Neuronal stem cell (in vitro differentiated cells): ENCODE results near the gene GAPVD1.

Source experiments
- DNase-seq: peaks from one replicate; pipeline ENCODE4 v3.0.0-alpha.2; 2013; ENCODE audit warnings: low spot score
- H2AFZ ChIP-seq: one replicate; pipeline ENCODE4 v1.6.1; 2013; ENCODE audit warnings: mild to moderate bottlenecking, low read length, inconsistent platforms
- H2AK5ac ChIP-seq: 2 replicates; pipeline ENCODE4 v1.6.1; 2013; ENCODE audit warnings: low read depth, mild to moderate bottlenecking, inconsistent platforms, low read length, moderate library complexity, mixed read lengths
- H2BK120ac ChIP-seq: 2 replicates; pipeline ENCODE4 v1.6.1; 2013; ENCODE audit warnings: low read depth, mild to moderate bottlenecking, inconsistent platforms, low read length, moderate library complexity, mixed read lengths
- H2BK12ac ChIP-seq: one replicate; pipeline ENCODE4 v1.6.1; 2013; ENCODE audit warnings: low read length, inconsistent platforms
- H2BK15ac ChIP-seq: 2 replicates; pipeline ENCODE4 v1.6.1; 2013; ENCODE audit warnings: mild to moderate bottlenecking, low read length, inconsistent platforms, mixed read lengths
- H2BK5ac ChIP-seq: one replicate; pipeline ENCODE4 v1.6.1; 2013; ENCODE audit warnings: inconsistent platforms, mild to moderate bottlenecking, low read length, moderate library complexity
- H3K14ac ChIP-seq: one replicate; pipeline ENCODE4 v1.6.1; 2013; ENCODE audit warnings: low read length, inconsistent platforms
- H3K18ac ChIP-seq: 2 replicates; pipeline ENCODE4 v1.6.1; 2013; ENCODE audit warnings: low read length, inconsistent platforms
- H3K23ac ChIP-seq: 2 replicates; pipeline ENCODE4 v1.6.1; 2013; ENCODE audit warnings: low read depth, mild to moderate bottlenecking, mixed read lengths, low read length, inconsistent platforms; ENCODE audit not compliant: poor library complexity
- H3K27ac ChIP-seq: replicated peaks from 3 replicates; pipeline ENCODE4 v1.5.1; 2013; ENCODE audit warnings: low read length, inconsistent platforms
- H3K27me3 ChIP-seq, 3 experiments: 2 replicates each; pipeline ENCODE4 v1.6.1; 2013; ENCODE audit warnings: low read length in 3 of 3, mild to moderate bottlenecking in 2 of 3, inconsistent platforms in 1 of 3, low read depth in 1 of 3, mixed read lengths in 1 of 3, moderate library complexity in 1 of 3; ENCODE audit not compliant: control insufficient read depth in 3 of 3, insufficient read depth in 3 of 3
- H3K36me3 ChIP-seq, 2 donors: replicated peaks in 1 of 2; 2 replicates each; pipeline ENCODE4 v1.6.1; 2013; ENCODE audit warnings: low read length in 2 of 2; ENCODE audit not compliant: control insufficient read depth in 2 of 2, insufficient read depth in 2 of 2
- H3K4ac ChIP-seq: 2 replicates; pipeline ENCODE4 v1.6.1; 2013; ENCODE audit warnings: inconsistent platforms, mild to moderate bottlenecking, low read length, moderate library complexity
- H3K4me1 ChIP-seq, 2 donors: 1 replicate in 1 of 2; 2 replicates in 1 of 2; pipeline ENCODE4 v1.6.1; 2013; ENCODE audit warnings: low read length in 2 of 2, low read depth in 1 of 2; ENCODE audit not compliant: control insufficient read depth in 2 of 2, insufficient read depth in 1 of 2
- H3K4me2 ChIP-seq: one replicate; pipeline ENCODE4 v1.6.1; 2013; ENCODE audit warnings: mild to moderate bottlenecking, low read length, inconsistent platforms; ENCODE audit not compliant: insufficient read depth, poor library complexity, severe bottlenecking
- H3K4me3 ChIP-seq, 2 donors: 2 replicates each; pipeline ENCODE4 v1.5.1; 2013; ENCODE audit warnings: low read length in 2 of 2, mild to moderate bottlenecking in 2 of 2, inconsistent platforms in 1 of 2, moderate library complexity in 1 of 2
- H3K79me1 ChIP-seq: one replicate; pipeline ENCODE4 v1.6.1; 2013; ENCODE audit warnings: low read depth, mild to moderate bottlenecking, inconsistent platforms, low read length, moderate library complexity
- H3K9ac ChIP-seq: one replicate; pipeline ENCODE4 v1.6.1; 2013; ENCODE audit warnings: mild to moderate bottlenecking, low read depth, low read length, inconsistent platforms; ENCODE audit not compliant: poor library complexity
- H3K9me3 ChIP-seq, 2 donors: replicated peaks in 1 of 2; 2 replicates each; pipeline versions ENCODE3 to v1.6.1; 2013; ENCODE audit warnings: low read length in 2 of 2, mild to moderate bottlenecking in 2 of 2, inconsistent platforms in 1 of 2, low read depth in 1 of 2, mixed read lengths in 1 of 2, moderate library complexity in 1 of 2; ENCODE audit not compliant: control insufficient read depth in 2 of 2, insufficient read depth in 1 of 2
- H4K8ac ChIP-seq: one replicate; pipeline ENCODE4 v1.6.1; 2013; ENCODE audit warnings: low read depth, mild to moderate bottlenecking, inconsistent platforms, low read length, moderate library complexity
- H4K91ac ChIP-seq: one replicate; pipeline ENCODE4 v1.6.1; 2013; ENCODE audit warnings: low read length, low read depth, mild to moderate bottlenecking, inconsistent platforms; ENCODE audit not compliant: poor library complexity
- WGBS, 2 donors: extraction: QIAGEN DNeasy Blood & Tissue Kit; methylation state at CpG; one replicate each; pipeline ENCODE4 v1.1.7; 2013; ENCODE audit warnings: missing lambda C conversion rate in 2 of 2, mixed read lengths in 1 of 2; ENCODE audit not compliant: insufficient read length in 2 of 2, insufficient replicate concordance in 1 of 2; ENCODE audit errors: extremely low coverage in 2 of 2; 5-methylcytosine and 5-hydroxymethylcytosine counted together

The GAPVD1 gene

GRCh38 chr9:125372441-125373226, 111.0 kb downstream of the GAPVD1 start:
- Histone ChIP-seq H3K27me3 (peaks cover 0 to 4% (median 0%) of the 10 kb centered on the region in 3 experiments), H2AFZ (no peak overlapping the region)
- WGBS, 2 donors = no CpG with 5 or more reads among the region's 9 CpGs

GRCh38 chr9:125374443-125375309, 113.0 kb downstream of the GAPVD1 start:
- Histone ChIP-seq H4K91ac (no peak overlapping the region), H3K4me3 (peak overlapping the region in 1 of 2 donors; percentile 15), H3K9ac (no peak overlapping the region), H3K4me2 (peak overlapping the region; percentile 43), H4K8ac (no peak overlapping the region), H2AFZ (peak overlapping the region; percentile 84), H3K9me3 (no peaks in the 10 kb centered on the region), H3K36me3 (peaks cover 0 to 2% of the 10 kb centered on the region in 2 donors), H3K23ac (no peak overlapping the region), H3K27ac (no peak overlapping the region), H3K4ac (no peak overlapping the region), H2BK15ac (peak overlapping the region; percentile 25), H3K4me1 (peaks cover 5 to 7% of the 10 kb centered on the region in 2 donors), H3K18ac (no peak overlapping the region), H3K27me3 (peaks cover 0 to 4% (median 0%) of the 10 kb centered on the region in 3 experiments), H3K79me1 (no peaks in the 10 kb centered on the region), H3K14ac (no peak overlapping the region), H2BK5ac (no peak overlapping the region), H2BK12ac (no peak overlapping the region), H2AK5ac (no peak overlapping the region), H2BK120ac (no peak overlapping the region)
- no CpG with 5 or more reads among the region's 24 CpGs for WGBS, 2 donors
- DNase-seq = peak; percentile 79

More at GRCh38 chr9:125372441-125373226, 111.0 kb downstream of the GAPVD1 start:
- H2AK5ac ChIP-seq = no peak overlapping the region
- H3K14ac ChIP-seq = no peak overlapping the region
- H4K8ac ChIP-seq = no peak overlapping the region
- H3K9ac ChIP-seq = no peak overlapping the region
- H3K4me3 ChIP-seq = no peak overlapping the region
- H3K4me1 ChIP-seq = peaks cover 6 to 7% of the 10 kb centered on the region in 2 donors
- no peak overlapping the region for H2BK12ac ChIP-seq
- no peak overlapping the region for H2BK120ac ChIP-seq
- H3K4me2 ChIP-seq = no peak overlapping the region
- H2BK15ac ChIP-seq = no peak overlapping the region
- H3K9me3 ChIP-seq = no peaks in the 10 kb centered on the region
- H3K36me3 ChIP-seq = peaks cover 2 to 4% of the 10 kb centered on the region in 2 donors
- no peak overlapping the region for H2BK5ac ChIP-seq
- H3K27ac ChIP-seq = no peak overlapping the region
- H3K79me1 ChIP-seq = peaks cover 2% of the 10 kb centered on the region
- H3K23ac ChIP-seq = no peak overlapping the region
- no peak overlapping the region for H3K18ac ChIP-seq
- H4K91ac ChIP-seq = no peak overlapping the region
- no peak for DNase-seq
- no peak overlapping the region for H3K4ac ChIP-seq

DNA sequence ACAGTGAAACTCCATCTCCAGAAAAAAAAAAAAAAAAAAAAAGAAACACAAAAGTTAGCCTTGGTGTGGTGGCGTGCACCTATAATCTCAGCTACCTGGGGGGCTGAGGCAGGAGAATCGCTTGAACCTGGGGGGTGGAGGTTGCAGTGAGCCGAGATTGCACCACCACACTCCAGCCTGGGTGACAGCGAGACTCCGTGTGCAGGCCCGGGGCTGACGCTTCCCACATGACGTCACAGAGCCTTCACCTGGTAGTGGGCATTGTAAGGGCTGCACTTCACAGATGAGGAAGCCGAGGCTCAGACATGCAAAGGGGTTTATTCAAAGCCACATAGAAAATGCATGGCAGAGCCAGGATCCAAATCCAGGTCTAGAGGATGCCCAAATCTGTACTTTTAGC, 114.2 kb downstream of the GAPVD1 start:
- H3K23ac ChIP-seq = no peak overlapping the region
- no peak overlapping the region for H4K8ac ChIP-seq
- no CpG with 5 or more reads among the region's 9 CpGs for WGBS, 2 donors
- H2BK12ac ChIP-seq = no peak overlapping the region
- no peak overlapping the region for H3K9ac ChIP-seq
- no peak overlapping the region for H3K27ac ChIP-seq
- no peak overlapping the region for H2BK15ac ChIP-seq
- no peak for DNase-seq
- peaks cover 0 to 4% (median 0%) of the 10 kb centered on the region in 3 experiments for H3K27me3 ChIP-seq
- H3K9me3 ChIP-seq = no peaks in the 10 kb centered on the region
- H2AFZ ChIP-seq = no peak overlapping the region
- H4K91ac ChIP-seq = no peak overlapping the region
- H3K18ac ChIP-seq = no peak overlapping the region
- H3K79me1 ChIP-seq = no peaks in the 10 kb centered on the region
- no peak overlapping the region for H2AK5ac ChIP-seq
- no peak overlapping the region for H2BK120ac ChIP-seq
- peak overlapping the region; percentile 76 for H2BK5ac ChIP-seq
- H3K4me2 ChIP-seq = no peak overlapping the region
- peaks cover 2 to 7% of the 10 kb centered on the region in 2 donors for H3K4me1 ChIP-seq
- H3K36me3 ChIP-seq = peaks cover 0 to 2% of the 10 kb centered on the region in 2 donors
- no peak overlapping the region for H3K4me3 ChIP-seq
- no peak overlapping the region for H3K14ac ChIP-seq
- no peak overlapping the region for H3K4ac ChIP-seq
